GM12878 (cell line): ENCODE measurements around the gene VMO1. TPM values are rescaled to one million over a fixed set of nuclear protein-coding genes. Genes with fewer than 3 reads are reported as not detected.

Experiments
- ATAC-seq: fragments of 200-7000 bp; cut with Tn5 transposase; 3 replicates; pipeline ENCODE4 v1.9.1; 2020; ENCODE audit warnings: mild to moderate bottlenecking, moderate library complexity
- BruUV-seq: library from RNA; stranded (reverse); fragments of 400-500 nt; replicated peaks from 2 replicates; lab custom pipeline; 2021; lab: Mats Ljungman, UMichigan
- CTCF ChIA-PET: fragments of 300-600 bp; sonication (Branson Sonifier 250); formaldehyde crosslinking; extraction: SDS; loops from one replicate; lab custom pipeline; 2021; ENCODE audit warnings: inconsistent platforms; lab: Yijun Ruan, JAX
- POLR2A ChIA-PET: fragments of 350-600 bp; formaldehyde crosslinking; extraction: SDS; loops from one replicate; lab custom pipeline; 2021; ENCODE audit warnings: inconsistent platforms; lab: Charles Lee
- RAD21 ChIA-PET: fragments of 300-600 bp; sonication (Branson Sonifier 250); formaldehyde crosslinking; loops from one replicate; lab custom pipeline; 2023; ENCODE audit warnings: antibody characterized with exemption; ENCODE audit not compliant: unreplicated experiment; lab: Charles Lee
- SMC1A ChIA-PET: fragments of 300-600 bp; sonication (Branson Sonifier 250); formaldehyde crosslinking; loops from one replicate; lab custom pipeline; 2023; ENCODE audit not compliant: unreplicated experiment, uncharacterized antibody; lab: Charles Lee
- DNase-seq: peaks from one replicate; pipeline ENCODE4 v3.0.0-alpha.2; 2011; ENCODE audit warnings: low read depth, low spot score
- FAIRE-seq: peaks from 3 replicates; lab custom pipeline; 2011; peaks lifted over from hg19 to GRCh38; lab: Jason Lieb, UNC
- H2AFZ ChIP-seq: 2 replicates; pipeline ENCODE4 v1.6.0; 2011; ENCODE audit warnings: low read depth, low read length, control low read depth; ENCODE audit not compliant: control insufficient read depth
- H3K27ac ChIP-seq: 2 replicates; pipeline ENCODE4 v1.5.1; 2011; ENCODE audit warnings: control low read depth; ENCODE audit not compliant: control insufficient read depth, insufficient read depth
- H3K27me3 ChIP-seq, 2 experiments: replicated peaks in 1 of 2; 2 replicates each; pipeline versions ENCODE4 v1.6.0 to v1.6.1; 2011; ENCODE audit warnings: low read length in 1 of 2; ENCODE audit not compliant: control insufficient read depth in 2 of 2, insufficient read depth in 2 of 2
- H3K36me3 ChIP-seq, 2 experiments: 2 replicates each; pipeline ENCODE4 v1.5.1; 2011; ENCODE audit warnings: low read length in 1 of 2; ENCODE audit not compliant: control insufficient read depth in 2 of 2, insufficient read depth in 2 of 2
- H3K4me1 ChIP-seq: 2 replicates; pipeline ENCODE4 v1.6.1; 2011; ENCODE audit warnings: mild to moderate bottlenecking, low read length, moderate library complexity, mixed read lengths; ENCODE audit not compliant: control insufficient read depth, insufficient read depth
- H3K4me2 ChIP-seq: 2 replicates; pipeline ENCODE4 v1.6.0; 2011; ENCODE audit warnings: control low read depth; ENCODE audit not compliant: control insufficient read depth, insufficient read depth
- H3K4me3 ChIP-seq: fragments of 200-600 bp; sonication (generic); 2 replicates; pipeline ENCODE4 v1.5.1; 2016
- H3K79me2 ChIP-seq: 2 replicates; pipeline ENCODE4 v1.6.0; 2011; ENCODE audit warnings: low read length; ENCODE audit not compliant: control insufficient read depth, insufficient read depth
- H3K9ac ChIP-seq: 2 replicates; pipeline ENCODE4 v1.8.0; 2011; ENCODE audit warnings: low read length, control low read depth, mixed read lengths; ENCODE audit not compliant: control insufficient read depth, insufficient read depth
- H3K9me3 ChIP-seq: replicated peaks from 3 replicates; pipeline ENCODE4 v1.5.1; 2011; ENCODE audit warnings: mild to moderate bottlenecking, low read length; ENCODE audit not compliant: control insufficient read depth, insufficient read depth
- H4K20me1 ChIP-seq: 2 replicates; pipeline ENCODE4 v1.6.0; 2011; ENCODE audit not compliant: control insufficient read depth, insufficient read depth
- BRCA1 ChIP-seq: IDR thresholded peaks from 2 replicates; pipeline ENCODE4 v1.6.1; 2011; ENCODE audit warnings: low read depth, low read length, improper control_type of control experiment
- CREM ChIP-seq: IDR thresholded peaks from 2 replicates; pipeline ENCODE4 v1.6.1; 2014; ENCODE audit warnings: antibody characterized with exemption, low read depth
- E2F8 ChIP-seq: fragments of 450-650 bp; IDR thresholded peaks from 2 replicates; pipeline ENCODE4 v1.6.1; 2018; ENCODE audit warnings: mild to moderate bottlenecking, low read depth, moderate library complexity; ENCODE audit not compliant: partially characterized antibody
- ELK1 ChIP-seq: IDR thresholded peaks from 2 replicates; pipeline ENCODE4 v1.6.1; 2012; ENCODE audit warnings: low read depth, low read length, improper control_type of control experiment
- NRF1 ChIP-seq: conservative IDR thresholded peaks from 2 replicates; pipeline ENCODE4 v1.6.1; 2011; ENCODE audit warnings: mild to moderate bottlenecking, low read depth, low read length, improper control_type of control experiment
- ZNF687 ChIP-seq: fragments of 450-650 bp; IDR thresholded peaks from 2 replicates; pipeline ENCODE4 v1.6.1; 2017; ENCODE audit warnings: mild to moderate bottlenecking, moderate library complexity
- WGBS: methylation state at CpG from one replicate; pipeline ENCODE4 v1.1.6; 2016; ENCODE audit warnings: low lambda C conversion rate; ENCODE audit not compliant: insufficient replicate concordance, insufficient coverage; ENCODE audit errors: missing lambda C conversion rate; 5-methylcytosine and 5-hydroxymethylcytosine counted together
- in situ Hi-C: fragments of 300-500 bp; cut with MboI; formaldehyde crosslinking; loops from 9 replicates; pipeline ENCODE4 v1.14.3; 2018; ENCODE audit warnings: mixed read lengths
- intact Hi-C: fragments of 100-400 bp; cut with micrococcal nuclease; formaldehyde crosslinking; loops from one replicate; pipeline ENCODE4 v1.14.2; 2022; ENCODE audit not compliant: unreplicated experiment
- polyA plus RNA-seq, 11 experiments: library from polyadenylated mRNA; depleted of rRNA in 4 of 11; unstranded in 6 of 11; stranded (reverse) in 5 of 11; fragments of >200 nt; fragmentation: Nextera tagmentation in 4 of 11; fragmentation: Illumina TruSeq in 1 of 11; extraction: Ambion mirVana in 4 of 11; extraction: Trizol in 1 of 11; gene quantifications; 1 replicate in 1 of 11; 2 replicates in 10 of 11; pipeline versions ENCODE4 v1.2.1 to v1.2.3, GENCODE V29; 2011 to 2016; ENCODE audit warnings: inconsistent platforms in 2 of 11, missing spikeins in 2 of 11, low read depth in 1 of 11
- total RNA-seq, 4 experiments: library from RNA; depleted of rRNA in 3 of 4; stranded (reverse); fragments of >200 nt in 3 of 4; fragmentation: Illumina TruSeq in 1 of 4; extraction: Trizol in 1 of 4; gene quantifications; 2 replicates each; pipeline versions ENCODE4 v1.2.1 to v1.2.3, GENCODE V29; 2013 to 2021
- TF ChIP-seq, protein P1 (sequence below): fragments of 450-650 bp; IDR thresholded peaks from 2 replicates; pipeline ENCODE4 v1.6.1; 2018; ENCODE audit warnings: borderline replicate concordance, mild to moderate bottlenecking; ENCODE audit not compliant: partially characterized antibody

VMO1 gene
- total and polyA plus RNA-seq, 10 of the 15 experiments (the other 5 are each of a cell fraction or from before 2014, with no cell fraction given), result 0.27 to 0.54 (median 0.31) TPM; not detected in 7

DNA sequence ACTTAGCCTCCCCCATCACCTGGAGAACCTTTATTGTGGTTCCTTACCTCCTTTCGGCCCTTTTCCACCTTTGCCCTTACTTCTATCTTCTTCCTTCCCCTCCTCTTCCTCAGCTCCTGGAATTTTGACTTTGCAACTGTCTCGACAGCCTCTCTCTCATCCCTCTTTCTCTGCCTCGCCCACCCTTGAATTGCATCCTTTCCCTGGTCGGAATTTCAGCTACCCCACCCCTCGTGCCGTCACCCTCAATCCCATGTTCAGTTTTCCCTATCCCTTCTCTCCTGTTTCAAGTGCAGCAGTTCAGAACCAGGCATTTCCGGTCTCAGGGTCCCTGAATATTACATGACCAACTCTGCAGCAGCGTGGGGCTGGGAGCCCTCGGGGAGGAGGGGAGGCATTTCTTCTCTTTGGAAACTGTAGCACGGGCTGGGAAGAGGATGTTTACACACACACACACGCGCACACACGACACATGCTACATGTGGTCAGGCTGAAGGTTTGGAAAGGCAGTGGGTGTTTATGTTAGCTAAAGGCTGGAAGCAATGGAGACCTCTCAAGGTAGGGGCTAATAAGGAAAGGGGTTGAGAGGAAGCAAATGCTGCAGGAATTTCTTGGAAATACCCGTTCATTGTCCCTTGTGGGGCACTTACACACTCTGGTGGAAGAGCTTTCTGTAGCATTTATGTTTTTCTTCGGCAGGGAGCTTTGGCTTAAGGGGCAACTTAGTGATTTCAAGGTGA, 47.9 kb upstream of the VMO1 start (continued):
- no peak for TF ChIP-seq ZNF687
- TF ChIP-seq ELK1, result 0 out of 2 replicates have a peak, but pooled peaks have one; percentile 23
- TF ChIP-seq, all 136 proteins: peak for 10

DNA sequence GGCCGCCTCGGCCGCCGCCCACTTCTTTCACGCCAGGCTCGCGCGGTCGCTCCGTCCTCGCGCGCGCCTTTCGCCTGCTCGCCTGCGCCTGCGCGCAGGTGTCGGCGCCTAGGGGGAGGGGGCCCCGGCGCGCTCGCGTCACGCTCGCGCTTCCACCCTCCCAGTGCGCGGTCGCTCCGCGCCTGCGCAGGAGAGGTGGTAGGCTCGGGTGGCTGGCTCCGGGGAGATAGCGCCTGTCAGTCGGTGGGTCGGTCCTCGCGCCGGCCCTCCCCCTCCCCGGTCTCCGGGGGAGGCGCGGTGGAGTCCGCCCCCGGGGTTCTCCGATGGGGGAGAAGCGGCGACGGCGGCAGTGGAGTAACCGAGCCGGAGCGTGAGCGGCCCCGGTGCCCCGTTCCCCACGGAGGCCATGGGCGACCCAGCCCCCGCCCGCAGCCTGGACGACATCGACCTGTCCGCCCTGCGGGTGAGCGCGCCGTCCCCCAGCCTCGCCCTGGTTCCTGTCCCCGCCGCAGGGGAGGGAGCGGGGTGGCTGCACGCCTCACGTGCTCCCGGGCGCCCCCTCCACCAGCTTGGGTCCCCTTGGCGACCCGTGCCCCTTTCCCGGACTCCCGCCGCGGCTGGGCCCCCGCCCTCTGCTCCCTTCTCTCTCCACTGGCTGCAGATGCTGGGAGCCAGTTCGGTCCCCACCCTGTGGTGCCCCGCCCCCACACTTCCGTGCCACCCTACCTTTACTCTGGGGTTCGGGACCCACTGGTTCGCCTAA, 47.2 kb upstream of the VMO1 start, which contains the start of gene MINK1:
Gene MINK1, plus strand, starts transcription at position 163 of the 763 bp plus-strand sequence. Its CDS starts 244 bp downstream, at position 407.
- DNase-seq (peak; percentile 80), FAIRE-seq (no peak), ATAC-seq (peak; percentile 91)
- peak within 1 kb of the TSS; percentile 73 for H3K4me2 ChIP-seq
- intact Hi-C loops (no loop called here), in situ Hi-C loops (no loop called here)
- ChIA-PET CTCF (no interaction called here), SMC1A (interaction anchor here (1.0 kb wide), 1 partner anchor 123 kb away, joined by 3 read pairs; the partner anchor contains the start of gene ARRB2), RAD21 (interaction anchor here (1.8 kb wide), 1 partner anchor 123 kb away, joined by 5 read pairs; the partner anchor contains the start of gene ARRB2), POLR2A (interaction anchor here (0.5 to 1.3 kb wide), 4 partner anchors 10 to 47 kb away, joined by 3 to 5 read pairs (median 4); partner anchors contain the start of gene PSMB6)
- no peaks in the 10 kb centered on the region for H3K9me3 ChIP-seq
- H3K27me3 ChIP-seq, result no peaks in the 10 kb centered on the region
- peaks cover 33% of the 10 kb centered on the region for H3K79me2 ChIP-seq
- peak within 1 kb of the TSS; percentile 82 for H3K4me3 ChIP-seq
- H4K20me1 ChIP-seq, result peaks cover 9% of the 10 kb centered on the region; the same call in 1 of the 2 replicates
- H3K9ac ChIP-seq, result peak within 1 kb of the TSS; percentile 65
- WGBS, result under 1% methylated on average over 71 of the region's 91 CpGs
- peaks cover 23% of the 10 kb centered on the region for H3K4me1 ChIP-seq
- H2AFZ ChIP-seq, result peak within 1 kb of the TSS; percentile 95
- BruUV-seq, result no TSS peak
- peak within 1 kb of the TSS; percentile 76 for H3K27ac ChIP-seq
- no peaks in the 10 kb centered on the region; a peak in 2 of 4 replicates for H3K36me3 ChIP-seq
- TF ChIP-seq CREM (peak; percentile 29; the same call in 1 of the 2 replicates), E2F8 (no peak), NRF1 (peak; percentile 91), BRCA1 (peak; percentile 70)
- TF ChIP-seq, protein P1, sequence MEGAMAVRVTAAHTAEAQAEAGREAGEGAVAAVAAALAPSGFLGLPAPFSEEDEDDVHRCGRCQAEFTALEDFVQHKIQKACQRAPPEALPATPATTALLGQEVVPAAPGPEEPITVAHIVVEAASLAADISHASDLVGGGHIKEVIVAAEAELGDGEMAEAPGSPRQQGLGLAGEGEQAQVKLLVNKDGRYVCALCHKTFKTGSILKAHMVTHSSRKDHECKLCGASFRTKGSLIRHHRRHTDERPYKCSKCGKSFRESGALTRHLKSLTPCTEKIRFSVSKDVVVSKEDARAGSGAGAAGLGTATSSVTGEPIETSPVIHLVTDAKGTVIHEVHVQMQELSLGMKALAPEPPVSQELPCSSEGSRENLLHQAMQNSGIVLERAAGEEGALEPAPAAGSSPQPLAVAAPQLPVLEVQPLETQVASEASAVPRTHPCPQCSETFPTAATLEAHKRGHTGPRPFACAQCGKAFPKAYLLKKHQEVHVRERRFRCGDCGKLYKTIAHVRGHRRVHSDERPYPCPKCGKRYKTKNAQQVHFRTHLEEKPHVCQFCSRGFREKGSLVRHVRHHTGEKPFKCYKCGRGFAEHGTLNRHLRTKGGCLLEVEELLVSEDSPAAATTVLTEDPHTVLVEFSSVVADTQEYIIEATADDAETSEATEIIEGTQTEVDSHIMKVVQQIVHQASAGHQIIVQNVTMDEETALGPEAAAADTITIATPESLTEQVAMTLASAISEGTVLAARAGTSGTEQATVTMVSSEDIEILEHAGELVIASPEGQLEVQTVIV, result no peak
